H1 (cell line): ENCODE measurements around the gene PREX1. TPM values are rescaled to one million over a fixed set of nuclear protein-coding genes. Genes with fewer than 3 reads are reported as not detected.

Experiments used
- CTCF ChIA-PET: fragments of 300-600 bp; sonication (Branson Sonifier 250); formaldehyde crosslinking; loops from one replicate; lab custom pipeline; 2021; ENCODE audit not compliant: partially characterized antibody; lab: Charles Lee
- POLR2A ChIA-PET: fragments of 300-600 bp; sonication (Branson Sonifier 250); formaldehyde crosslinking; loops from one replicate; lab custom pipeline; 2021; ENCODE audit warnings: inconsistent platforms; ENCODE audit not compliant: partially characterized antibody; lab: Charles Lee
- DNase-seq, 2 experiments: peaks; one replicate each; pipeline versions ENCODE4 v3.0.0 to v3.0.0-alpha.2; 2010 to 2022; ENCODE audit warnings: low spot score in 2 of 2, low read depth in 1 of 2, mixed read lengths in 1 of 2
- FAIRE-seq: peaks from 2 replicates; lab custom pipeline; 2011; peaks lifted over from hg19 to GRCh38; lab: Jason Lieb, UNC
- H2AFZ ChIP-seq: 2 replicates; pipeline ENCODE4 v1.8.1; 2012; ENCODE audit warnings: low read length, inconsistent platforms
- H2AK5ac ChIP-seq: 2 replicates; pipeline ENCODE4 v1.6.1; 2013; ENCODE audit warnings: low read depth, low read length
- H2BK120ac ChIP-seq: replicated peaks from 2 replicates; pipeline ENCODE3; 2013; ENCODE audit warnings: low read depth, low read length, inconsistent platforms
- H2BK12ac ChIP-seq: 2 replicates; pipeline ENCODE4 v1.6.1; 2013; ENCODE audit warnings: low read depth, low read length
- H2BK15ac ChIP-seq: 2 replicates; pipeline ENCODE4 v1.6.1; 2013; ENCODE audit warnings: low read length
- H2BK20ac ChIP-seq: 2 replicates; pipeline ENCODE4 v1.6.1; 2013; ENCODE audit warnings: low read length
- H2BK5ac ChIP-seq: 2 replicates; pipeline ENCODE4 v1.6.1; 2013; ENCODE audit warnings: low read depth, low read length
- H3K14ac ChIP-seq: 2 replicates; pipeline ENCODE4 v1.6.1; 2013; ENCODE audit warnings: inconsistent platforms; ENCODE audit not compliant: insufficient read length
- H3K18ac ChIP-seq: 2 replicates; pipeline ENCODE4 v1.6.1; 2013; ENCODE audit warnings: low read length; ENCODE audit errors: extremely low read depth
- H3K23ac ChIP-seq: 2 replicates; pipeline ENCODE4 v1.6.1; 2013; ENCODE audit warnings: inconsistent platforms; ENCODE audit not compliant: insufficient read length
- H3K23me2 ChIP-seq: 2 replicates; pipeline ENCODE4 v1.6.1; 2013; ENCODE audit warnings: low read depth, low read length
- H3K27ac ChIP-seq: 2 replicates; pipeline ENCODE4 v1.6.1; 2011; ENCODE audit warnings: low read depth, low read length, inconsistent platforms
- H3K27me3 ChIP-seq, 4 experiments: replicated peaks in 1 of 4; 1 replicate in 1 of 4; 2 replicates in 3 of 4; pipeline versions ENCODE4 v1.6.1 to v1.8.1; 2011 to 2013; ENCODE audit warnings: low read length in 3 of 4, mild to moderate bottlenecking in 3 of 4, inconsistent platforms in 2 of 4, mixed read lengths in 2 of 4, moderate library complexity in 1 of 4; ENCODE audit not compliant: control insufficient read depth in 3 of 4, insufficient read depth in 3 of 4; ENCODE audit errors: extremely low read depth in 1 of 4
- H3K36me3 ChIP-seq, 4 experiments: 2 replicates each; pipeline versions ENCODE4 v1.6.1 to v1.8.1; 2011 to 2013; ENCODE audit warnings: mild to moderate bottlenecking in 4 of 4, low read length in 3 of 4, moderate library complexity in 2 of 4, control low read depth in 1 of 4, inconsistent platforms in 1 of 4; ENCODE audit not compliant: insufficient read depth in 4 of 4, control insufficient read depth in 2 of 4
- H3K4ac ChIP-seq: replicated peaks from 2 replicates; pipeline ENCODE3; 2013; ENCODE audit warnings: low read length, low read depth, mixed read lengths, inconsistent platforms; ENCODE audit not compliant: insufficient read length
- H3K4me1 ChIP-seq, 4 experiments: replicated peaks in 1 of 4; 1 replicate in 1 of 4; 2 replicates in 3 of 4; pipeline versions ENCODE4 v1.6.1 to v1.8.1; 2011 to 2013; ENCODE audit warnings: low read length in 3 of 4, inconsistent platforms in 2 of 4, mixed read lengths in 1 of 4; ENCODE audit not compliant: insufficient read depth in 4 of 4, control insufficient read depth in 3 of 4
- H3K4me2 ChIP-seq, 2 experiments: 2 replicates each; pipeline versions ENCODE4 v1.6.1 to v1.8.1; 2011 to 2013; ENCODE audit warnings: low read depth in 2 of 2, low read length in 2 of 2, control low read depth in 1 of 2, inconsistent platforms in 1 of 2, mild to moderate bottlenecking in 1 of 2; ENCODE audit not compliant: insufficient read depth in 1 of 2
- H3K4me3 ChIP-seq, 4 experiments: fragments of 200-600, 300-600 bp in 1 of 4; sonication (generic), shearing (Covaris generic), sonication (Bioruptor Twin) in 1 of 4; 2 replicates each; pipeline versions ENCODE4 v1.5.1 to v1.8.1; 2011 to 2016; ENCODE audit warnings: low read length in 4 of 4, low read depth in 3 of 4, control low read depth in 2 of 4, inconsistent platforms in 2 of 4, mild to moderate bottlenecking in 2 of 4, mixed read lengths in 1 of 4, moderate library complexity in 1 of 4; ENCODE audit not compliant: insufficient read depth in 2 of 4; ENCODE audit errors: extremely low read depth in 1 of 4
- H3K56ac ChIP-seq: replicated peaks from 2 replicates; pipeline ENCODE3; 2013; ENCODE audit warnings: low read depth, mild to moderate bottlenecking, mixed read lengths, low read length, inconsistent platforms; ENCODE audit not compliant: insufficient read length
- H3K79me1 ChIP-seq: 2 replicates; pipeline ENCODE4 v1.6.1; 2013; ENCODE audit warnings: low read depth, low read length, control low read depth
- H3K79me2 ChIP-seq, 2 experiments: 2 replicates each; pipeline versions ENCODE4 v1.6.1 to v1.8.1; 2012 to 2013; ENCODE audit warnings: low read length in 2 of 2, mild to moderate bottlenecking in 2 of 2, inconsistent platforms in 1 of 2; ENCODE audit not compliant: insufficient read depth in 2 of 2, control insufficient read depth in 1 of 2
- H3K9ac ChIP-seq, 4 experiments: replicated peaks in 1 of 4; 1 replicate in 1 of 4; 2 replicates in 3 of 4; pipeline versions ENCODE4 v1.6.1 to v1.8.1; 2011 to 2013; ENCODE audit warnings: low read depth in 3 of 4, low read length in 3 of 4, control low read depth in 2 of 4, mild to moderate bottlenecking in 2 of 4, moderate library complexity in 2 of 4, inconsistent platforms in 1 of 4; ENCODE audit errors: extremely low read depth in 1 of 4
- H3K9me3 ChIP-seq, 2 experiments: 2 replicates each; pipeline versions ENCODE4 v1.6.1 to v1.8.1; 2012 to 2013; ENCODE audit warnings: mild to moderate bottlenecking in 2 of 2, moderate library complexity in 2 of 2, control low read depth in 1 of 2, inconsistent platforms in 1 of 2, low read depth in 1 of 2, low read length in 1 of 2, mixed read lengths in 1 of 2; ENCODE audit not compliant: insufficient read depth in 2 of 2
- H4K20me1 ChIP-seq, 2 experiments: replicated peaks in 1 of 2; 2 replicates each; pipeline versions ENCODE3 to v1.8.1; 2011 to 2013; ENCODE audit warnings: inconsistent platforms in 2 of 2, low read length in 2 of 2, mild to moderate bottlenecking in 1 of 2; ENCODE audit not compliant: insufficient read depth in 2 of 2, control insufficient read depth in 1 of 2
- H4K5ac ChIP-seq: 2 replicates; pipeline ENCODE4 v1.6.1; 2013; ENCODE audit warnings: low read length, low read depth, mixed read lengths, inconsistent platforms; ENCODE audit not compliant: insufficient read length
- H4K8ac ChIP-seq: 2 replicates; pipeline ENCODE4 v1.8.0; 2013; ENCODE audit warnings: mild to moderate bottlenecking, moderate library complexity, low read length, inconsistent platforms; ENCODE audit not compliant: insufficient read depth; ENCODE audit errors: extremely low read depth
- H4K91ac ChIP-seq: replicated peaks from 2 replicates; pipeline ENCODE3; 2013; ENCODE audit warnings: low read length, mixed read lengths, inconsistent platforms; ENCODE audit not compliant: insufficient read length
- CBX5 ChIP-seq: fragments of 300-800, 300-1000 bp; sonication (generic); IDR thresholded peaks from 2 replicates; pipeline ENCODE4 v1.7.1; 2016; ENCODE audit warnings: antibody characterized with exemption, low read length, low read depth
- CHD1 ChIP-seq: IDR thresholded peaks from 2 replicates; pipeline ENCODE4 v1.6.1; 2012; ENCODE audit warnings: low read depth, low read length, improper control_type of control experiment
- EGR1 ChIP-seq: IDR thresholded peaks from 2 replicates; pipeline ENCODE4 v1.6.1; 2011; ENCODE audit warnings: low read depth, low read length, borderline replicate concordance
- EZH2 ChIP-seq: fragments of 200-600 bp; sonication (generic); IDR thresholded peaks from 2 replicates; pipeline ENCODE4 v1.7.1; 2012; ENCODE audit warnings: low read depth, mild to moderate bottlenecking, moderate library complexity, low read length, inconsistent platforms; ENCODE audit not compliant: severe bottlenecking
- FOSL1 ChIP-seq: IDR thresholded peaks from 2 replicates; pipeline ENCODE4 v1.6.1; 2011; ENCODE audit warnings: mild to moderate bottlenecking, low read depth, low read length, moderate library complexity; ENCODE audit not compliant: insufficient read depth
- GTF2F1 ChIP-seq: IDR thresholded peaks from 2 replicates; pipeline ENCODE4 v1.6.1; 2012; ENCODE audit warnings: low read depth, low read length, improper control_type of control experiment, borderline replicate concordance
- MAFK ChIP-seq: IDR thresholded peaks from 2 replicates; pipeline ENCODE4 v1.6.1; 2012; ENCODE audit warnings: low read depth, mild to moderate bottlenecking, improper control_type of control experiment, low read length
- NANOG ChIP-seq: IDR thresholded peaks from 2 replicates; pipeline ENCODE4 v1.6.1; 2011; ENCODE audit warnings: low read length, low read depth, mild to moderate bottlenecking, inconsistent platforms; ENCODE audit not compliant: insufficient read depth, poor library complexity, severe bottlenecking
- RAD21 ChIP-seq, 2 experiments: IDR thresholded peaks in 1 of 2; conservative IDR thresholded peaks in 1 of 2; 2 replicates each; pipeline ENCODE4 v1.6.1; 2011; ENCODE audit warnings: low read depth in 2 of 2, low read length in 2 of 2, improper control_type of control experiment in 1 of 2, inconsistent platforms in 1 of 2, mild to moderate bottlenecking in 1 of 2, moderate library complexity in 1 of 2
- RXRA ChIP-seq: IDR thresholded peaks from 2 replicates; pipeline ENCODE4 v1.6.1; 2011; ENCODE audit warnings: low read depth, mild to moderate bottlenecking, low read length, moderate library complexity; ENCODE audit not compliant: insufficient read depth
- SIN3A ChIP-seq, 2 experiments: IDR thresholded peaks in 1 of 2; conservative IDR thresholded peaks in 1 of 2; 2 replicates each; pipeline ENCODE4 v1.6.1; 2011 to 2012; ENCODE audit warnings: low read length in 2 of 2, improper control_type of control experiment in 1 of 2, low read depth in 1 of 2, mild to moderate bottlenecking in 1 of 2
- SP2 ChIP-seq: IDR thresholded peaks from 2 replicates; pipeline ENCODE4 v1.6.1; 2012; ENCODE audit warnings: mild to moderate bottlenecking, low read length, inconsistent platforms
- ZNF274 ChIP-seq: IDR thresholded peaks from 2 replicates; pipeline ENCODE4 v1.7.0; 2012; ENCODE audit warnings: low read length, borderline replicate concordance; ENCODE audit errors: extremely low read depth
- WGBS, 2 experiments: shearing (Covaris generic) in 1 of 2; methylation state at CpG; one replicate each; pipeline versions ENCODE4 v1.1.6 to v1.1.7; 2013 to 2015; ENCODE audit warnings: low lambda C conversion rate in 2 of 2, mixed read lengths in 2 of 2, inconsistent platforms in 1 of 2, low coverage in 1 of 2, missing lambda C conversion rate in 1 of 2; ENCODE audit not compliant: insufficient replicate concordance in 2 of 2, insufficient coverage in 1 of 2, insufficient read length in 1 of 2; ENCODE audit errors: extremely low coverage in 1 of 2, missing lambda C conversion rate in 1 of 2; 5-methylcytosine and 5-hydroxymethylcytosine counted together
- polyA plus RNA-seq, 7 experiments: library from polyadenylated mRNA; depleted of rRNA in 3 of 7; stranded (reverse) in 5 of 7; unstranded in 2 of 7; fragments of >200 nt in 5 of 7; fragments of 200-250 nt in 2 of 7; gene quantifications; 1 replicate in 5 of 7; 2 replicates in 1 of 7; 4 replicates in 1 of 7; pipeline versions ENCODE4 v1.2.1 to v1.2.3, GENCODE V29; 2011 to 2013; ENCODE audit warnings: missing spikeins in 2 of 7, mixed read lengths in 2 of 7
- total RNA-seq: library from RNA; stranded (reverse); fragmentation: NEBNext Ultra II Directional; extraction: Animal tissue kit (Norgen Biotek cat#: 25700); gene quantifications from 2 replicates; pipeline ENCODE4 v1.2.1, GENCODE V29; 2021

The PREX1 gene
- total and polyA plus RNA-seq, 2 of the 8 experiments (the other 6 are each of a cell fraction or from before 2014, with no cell fraction given): 10.7 to 12.8 TPM

GRCh38 chr20:48648482-48649051 lies 179.2 kb downstream of the PREX1 start:
- Histone ChIP-seq H3K79me1 (no peaks in the 10 kb centered on the region), H3K79me2 (no peaks in the 10 kb centered on the region), H4K20me1 (peaks cover 3 to 4% of the 10 kb centered on the region in 2 experiments), H4K5ac (no peak overlapping the region), H2BK15ac (no peak overlapping the region), H2BK12ac (no peak overlapping the region), H3K27me3 (no peaks in the 10 kb centered on the region), H3K56ac (no peak overlapping the region), H4K91ac (no peak overlapping the region), H2AK5ac (no peak overlapping the region), H3K27ac (no peak overlapping the region), H3K18ac (no peak overlapping the region), H3K4me3 (no peak overlapping the region), H2AFZ (no peak overlapping the region), H3K4me1 (no peaks in the 10 kb centered on the region), H3K23ac (no peak overlapping the region), H2BK120ac (no peak overlapping the region), H3K4ac (no peak overlapping the region), H3K23me2 (no peaks in the 10 kb centered on the region), H3K36me3 (peaks cover 0 to 3% (median 1%) of the 10 kb centered on the region in 4 experiments; a peak in 4 of 8 replicates), H3K9me3 (no peaks in the 10 kb centered on the region), H3K9ac (no peak overlapping the region), H4K8ac (peak overlapping the region; percentile 18; the same call in 1 of the 2 replicates), H2BK5ac (no peak overlapping the region), H2BK20ac (no peak overlapping the region), H3K4me2 (no peak overlapping the region), H3K14ac (no peak overlapping the region)
- ChIA-PET CTCF (interaction anchor here (0.6 to 4.2 kb wide), 3 partner anchors 8 to 343 kb away, joined by 4 to 33 read pairs (median 9); no protein-coding TSS in a partner anchor), POLR2A (no interaction called here)
- FAIRE-seq (no peak), DNase-seq (no peak)
- WGBS, 2 experiments: 85% methylated on average over 9 of the region's 9 CpGs; no CpG with 5 or more reads in 1 of the 2 experiments
- TF ChIP-seq MAFK (no peak), ZNF274 (no peak), EZH2 (no peak), RXRA (no peak), FOSL1 (no peak), EGR1 (no peak), SP2 (no peak), CBX5 (no peak), RAD21 (IDR thresholded peaks at IDR 0.05 in 1 of 2, conservative IDR thresholded peaks at IDR 0.05 in 1 of 2; ENCODE audit: low read depth in 2 of 2, low read length in 2 of 2) (no peak), GTF2F1 (no peak), SIN3A (conservative IDR thresholded peaks at IDR 0.05 in 1 of 2, IDR thresholded peaks at IDR 0.05 in 1 of 2; ENCODE audit: low read depth in 1 of 2, low read length in 2 of 2) (no peak), NANOG (no peak), CHD1 (no peak)
